H1 (cell line): ENCODE results near the gene RASGEF1B. TPM values are rescaled to one million over a fixed set of nuclear protein-coding genes. Genes with fewer than 3 reads are reported as not detected.

Experiments used
- CTCF ChIA-PET: fragments of 300-600 bp; sonication (Branson Sonifier 250); formaldehyde crosslinking; loops from one replicate; lab custom pipeline; 2021; ENCODE audit not compliant: partially characterized antibody; lab: Charles Lee
- POLR2A ChIA-PET: fragments of 300-600 bp; sonication (Branson Sonifier 250); formaldehyde crosslinking; loops from one replicate; lab custom pipeline; 2021; ENCODE audit warnings: inconsistent platforms; ENCODE audit not compliant: partially characterized antibody; lab: Charles Lee
- DNase-seq, 2 experiments: peaks; one replicate each; pipeline versions ENCODE4 v3.0.0 to v3.0.0-alpha.2; 2010 to 2022; ENCODE audit warnings: low spot score in 2 of 2, low read depth in 1 of 2, mixed read lengths in 1 of 2
- FAIRE-seq: peaks from 2 replicates; lab custom pipeline; 2011; peaks lifted over from hg19 to GRCh38; lab: Jason Lieb, UNC
- H2AFZ ChIP-seq: 2 replicates; pipeline ENCODE4 v1.8.1; 2012; ENCODE audit warnings: low read length, inconsistent platforms
- H2AK5ac ChIP-seq: 2 replicates; pipeline ENCODE4 v1.6.1; 2013; ENCODE audit warnings: low read depth, low read length
- H2BK120ac ChIP-seq: replicated peaks from 2 replicates; pipeline ENCODE3; 2013; ENCODE audit warnings: low read depth, low read length, inconsistent platforms
- H2BK12ac ChIP-seq: 2 replicates; pipeline ENCODE4 v1.6.1; 2013; ENCODE audit warnings: low read depth, low read length
- H2BK15ac ChIP-seq: 2 replicates; pipeline ENCODE4 v1.6.1; 2013; ENCODE audit warnings: low read length
- H2BK20ac ChIP-seq: 2 replicates; pipeline ENCODE4 v1.6.1; 2013; ENCODE audit warnings: low read length
- H2BK5ac ChIP-seq: 2 replicates; pipeline ENCODE4 v1.6.1; 2013; ENCODE audit warnings: low read depth, low read length
- H3K14ac ChIP-seq: 2 replicates; pipeline ENCODE4 v1.6.1; 2013; ENCODE audit warnings: inconsistent platforms; ENCODE audit not compliant: insufficient read length
- H3K18ac ChIP-seq: 2 replicates; pipeline ENCODE4 v1.6.1; 2013; ENCODE audit warnings: low read length; ENCODE audit errors: extremely low read depth
- H3K23ac ChIP-seq: 2 replicates; pipeline ENCODE4 v1.6.1; 2013; ENCODE audit warnings: inconsistent platforms; ENCODE audit not compliant: insufficient read length
- H3K23me2 ChIP-seq: 2 replicates; pipeline ENCODE4 v1.6.1; 2013; ENCODE audit warnings: low read depth, low read length
- H3K27ac ChIP-seq: 2 replicates; pipeline ENCODE4 v1.6.1; 2011; ENCODE audit warnings: low read depth, low read length, inconsistent platforms
- H3K27me3 ChIP-seq, 4 experiments: replicated peaks in 1 of 4; 1 replicate in 1 of 4; 2 replicates in 3 of 4; pipeline versions ENCODE4 v1.6.1 to v1.8.1; 2011 to 2013; ENCODE audit warnings: low read length in 3 of 4, mild to moderate bottlenecking in 3 of 4, inconsistent platforms in 2 of 4, mixed read lengths in 2 of 4, moderate library complexity in 1 of 4; ENCODE audit not compliant: control insufficient read depth in 3 of 4, insufficient read depth in 3 of 4; ENCODE audit errors: extremely low read depth in 1 of 4
- H3K36me3 ChIP-seq, 4 experiments: 2 replicates each; pipeline versions ENCODE4 v1.6.1 to v1.8.1; 2011 to 2013; ENCODE audit warnings: mild to moderate bottlenecking in 4 of 4, low read length in 3 of 4, moderate library complexity in 2 of 4, control low read depth in 1 of 4, inconsistent platforms in 1 of 4; ENCODE audit not compliant: insufficient read depth in 4 of 4, control insufficient read depth in 2 of 4
- H3K4ac ChIP-seq: replicated peaks from 2 replicates; pipeline ENCODE3; 2013; ENCODE audit warnings: low read length, low read depth, mixed read lengths, inconsistent platforms; ENCODE audit not compliant: insufficient read length
- H3K4me1 ChIP-seq, 4 experiments: replicated peaks in 1 of 4; 1 replicate in 1 of 4; 2 replicates in 3 of 4; pipeline versions ENCODE4 v1.6.1 to v1.8.1; 2011 to 2013; ENCODE audit warnings: low read length in 3 of 4, inconsistent platforms in 2 of 4, mixed read lengths in 1 of 4; ENCODE audit not compliant: insufficient read depth in 4 of 4, control insufficient read depth in 3 of 4
- H3K4me2 ChIP-seq, 2 experiments: 2 replicates each; pipeline versions ENCODE4 v1.6.1 to v1.8.1; 2011 to 2013; ENCODE audit warnings: low read depth in 2 of 2, low read length in 2 of 2, control low read depth in 1 of 2, inconsistent platforms in 1 of 2, mild to moderate bottlenecking in 1 of 2; ENCODE audit not compliant: insufficient read depth in 1 of 2
- H3K4me3 ChIP-seq, 4 experiments: fragments of 200-600, 300-600 bp in 1 of 4; sonication (generic), shearing (Covaris generic), sonication (Bioruptor Twin) in 1 of 4; 2 replicates each; pipeline versions ENCODE4 v1.5.1 to v1.8.1; 2011 to 2016; ENCODE audit warnings: low read length in 4 of 4, low read depth in 3 of 4, control low read depth in 2 of 4, inconsistent platforms in 2 of 4, mild to moderate bottlenecking in 2 of 4, mixed read lengths in 1 of 4, moderate library complexity in 1 of 4; ENCODE audit not compliant: insufficient read depth in 2 of 4; ENCODE audit errors: extremely low read depth in 1 of 4
- H3K56ac ChIP-seq: replicated peaks from 2 replicates; pipeline ENCODE3; 2013; ENCODE audit warnings: low read depth, mild to moderate bottlenecking, mixed read lengths, low read length, inconsistent platforms; ENCODE audit not compliant: insufficient read length
- H3K79me1 ChIP-seq: 2 replicates; pipeline ENCODE4 v1.6.1; 2013; ENCODE audit warnings: low read depth, low read length, control low read depth
- H3K79me2 ChIP-seq, 2 experiments: 2 replicates each; pipeline versions ENCODE4 v1.6.1 to v1.8.1; 2012 to 2013; ENCODE audit warnings: low read length in 2 of 2, mild to moderate bottlenecking in 2 of 2, inconsistent platforms in 1 of 2; ENCODE audit not compliant: insufficient read depth in 2 of 2, control insufficient read depth in 1 of 2
- H3K9ac ChIP-seq, 4 experiments: replicated peaks in 1 of 4; 1 replicate in 1 of 4; 2 replicates in 3 of 4; pipeline versions ENCODE4 v1.6.1 to v1.8.1; 2011 to 2013; ENCODE audit warnings: low read depth in 3 of 4, low read length in 3 of 4, control low read depth in 2 of 4, mild to moderate bottlenecking in 2 of 4, moderate library complexity in 2 of 4, inconsistent platforms in 1 of 4; ENCODE audit errors: extremely low read depth in 1 of 4
- H3K9me3 ChIP-seq, 2 experiments: 2 replicates each; pipeline versions ENCODE4 v1.6.1 to v1.8.1; 2012 to 2013; ENCODE audit warnings: mild to moderate bottlenecking in 2 of 2, moderate library complexity in 2 of 2, control low read depth in 1 of 2, inconsistent platforms in 1 of 2, low read depth in 1 of 2, low read length in 1 of 2, mixed read lengths in 1 of 2; ENCODE audit not compliant: insufficient read depth in 2 of 2
- H4K20me1 ChIP-seq, 2 experiments: replicated peaks in 1 of 2; 2 replicates each; pipeline versions ENCODE3 to v1.8.1; 2011 to 2013; ENCODE audit warnings: inconsistent platforms in 2 of 2, low read length in 2 of 2, mild to moderate bottlenecking in 1 of 2; ENCODE audit not compliant: insufficient read depth in 2 of 2, control insufficient read depth in 1 of 2
- H4K5ac ChIP-seq: 2 replicates; pipeline ENCODE4 v1.6.1; 2013; ENCODE audit warnings: low read length, low read depth, mixed read lengths, inconsistent platforms; ENCODE audit not compliant: insufficient read length
- H4K8ac ChIP-seq: 2 replicates; pipeline ENCODE4 v1.8.0; 2013; ENCODE audit warnings: mild to moderate bottlenecking, moderate library complexity, low read length, inconsistent platforms; ENCODE audit not compliant: insufficient read depth; ENCODE audit errors: extremely low read depth
- H4K91ac ChIP-seq: replicated peaks from 2 replicates; pipeline ENCODE3; 2013; ENCODE audit warnings: low read length, mixed read lengths, inconsistent platforms; ENCODE audit not compliant: insufficient read length
- MAFK ChIP-seq: IDR thresholded peaks from 2 replicates; pipeline ENCODE4 v1.6.1; 2012; ENCODE audit warnings: low read depth, mild to moderate bottlenecking, improper control_type of control experiment, low read length
- WGBS, 2 experiments: shearing (Covaris generic) in 1 of 2; methylation state at CpG; one replicate each; pipeline versions ENCODE4 v1.1.6 to v1.1.7; 2013 to 2015; ENCODE audit warnings: low lambda C conversion rate in 2 of 2, mixed read lengths in 2 of 2, inconsistent platforms in 1 of 2, low coverage in 1 of 2, missing lambda C conversion rate in 1 of 2; ENCODE audit not compliant: insufficient replicate concordance in 2 of 2, insufficient coverage in 1 of 2, insufficient read length in 1 of 2; ENCODE audit errors: extremely low coverage in 1 of 2, missing lambda C conversion rate in 1 of 2; 5-methylcytosine and 5-hydroxymethylcytosine counted together
- polyA plus RNA-seq, 7 experiments: library from polyadenylated mRNA; depleted of rRNA in 3 of 7; stranded (reverse) in 5 of 7; unstranded in 2 of 7; fragments of >200 nt in 5 of 7; fragments of 200-250 nt in 2 of 7; gene quantifications; 1 replicate in 5 of 7; 2 replicates in 1 of 7; 4 replicates in 1 of 7; pipeline versions ENCODE4 v1.2.1 to v1.2.3, GENCODE V29; 2011 to 2013; ENCODE audit warnings: missing spikeins in 2 of 7, mixed read lengths in 2 of 7
- total RNA-seq: library from RNA; stranded (reverse); fragmentation: NEBNext Ultra II Directional; extraction: Animal tissue kit (Norgen Biotek cat#: 25700); gene quantifications from 2 replicates; pipeline ENCODE4 v1.2.1, GENCODE V29; 2021

RASGEF1B gene
- total and polyA plus RNA-seq, 2 of the 8 experiments (the other 6 are each of a cell fraction or from before 2014, with no cell fraction given), result 1.6 to 4.7 TPM

DNA sequence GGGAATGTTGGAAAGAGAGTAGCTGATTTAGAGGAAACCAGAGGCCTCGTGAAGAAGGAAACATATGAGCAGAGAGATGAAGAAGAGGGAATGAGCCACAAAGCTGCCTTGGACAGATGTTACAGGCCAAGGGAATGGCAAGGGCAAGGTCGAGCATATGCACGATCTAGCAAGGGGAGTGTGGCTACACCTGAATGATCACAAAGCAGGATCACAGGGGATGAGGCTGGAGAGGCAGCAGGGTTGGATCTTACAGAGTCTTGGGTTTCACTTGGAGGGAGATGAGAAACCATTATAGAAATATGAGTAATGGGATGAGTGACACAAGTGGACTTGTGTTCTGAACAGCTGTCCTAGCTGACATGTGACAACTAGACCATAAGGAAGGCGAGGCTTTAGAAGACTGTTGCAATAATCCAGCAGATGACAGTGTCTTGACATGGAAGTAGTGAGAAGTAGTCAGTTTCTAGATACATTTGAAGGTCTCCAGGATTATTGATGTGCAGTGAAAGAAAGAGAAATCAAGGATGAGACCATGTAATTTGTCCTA is 58.7 kb downstream of the RASGEF1B start:
- no peak overlapping the region for H3K4me2 ChIP-seq
- no peaks in the 10 kb centered on the region for H4K20me1 ChIP-seq
- no peak overlapping the region for H3K23ac ChIP-seq
- H3K4me1 ChIP-seq, result peaks cover 0 to 3% (median 0%) of the 10 kb centered on the region in 4 experiments; a peak in 1 of 7 replicates
- no peak overlapping the region for H2AK5ac ChIP-seq
- no peak overlapping the region for H2BK12ac ChIP-seq
- H2BK15ac ChIP-seq, result no peak overlapping the region
- no peak overlapping the region for H3K18ac ChIP-seq
- FAIRE-seq (no peak), DNase-seq (no peak)
- no peak overlapping the region for H3K27ac ChIP-seq
- TF ChIP-seq MAFK, result no peak
- H3K27me3 ChIP-seq, result no peaks in the 10 kb centered on the region
- no peaks in the 10 kb centered on the region for H3K79me1 ChIP-seq
- H2BK120ac ChIP-seq, result no peak overlapping the region
- H3K9ac ChIP-seq, result no peak overlapping the region
- H2BK5ac ChIP-seq, result no peak overlapping the region
- no peak overlapping the region for H2AFZ ChIP-seq
- H3K79me2 ChIP-seq, result no peaks in the 10 kb centered on the region
- no peak overlapping the region for H3K56ac ChIP-seq
- H3K4ac ChIP-seq, result no peak overlapping the region
- no peak overlapping the region for H4K5ac ChIP-seq
- H2BK20ac ChIP-seq, result no peak overlapping the region
- ChIA-PET POLR2A (interaction anchor here (1.4 kb wide), 1 partner anchor 51 kb away, joined by 3 read pairs; no protein-coding TSS in a partner anchor), CTCF (interaction anchor here (1.2 to 1.7 kb wide), 4 partner anchors 12 to 431 kb away, joined by 3 to 5 read pairs (median 4); no protein-coding TSS in a partner anchor)
- H3K14ac ChIP-seq, result no peak overlapping the region
- 97% methylated on average over 4 of the region's 4 CpGs; no CpG with 5 or more reads in 1 of the 2 experiments for WGBS, 2 experiments
- H3K9me3 ChIP-seq, result no peaks in the 10 kb centered on the region; a peak in 1 of 4 replicates
- H3K36me3 ChIP-seq, result no peaks in the 10 kb centered on the region
- H4K8ac ChIP-seq, result no peak overlapping the region
- no peak overlapping the region for H3K4me3 ChIP-seq
- H3K23me2 ChIP-seq, result no peaks in the 10 kb centered on the region
- no peak overlapping the region for H4K91ac ChIP-seq
